ENCODE measurements around the gene CUEDC1.
A peak's percentile ranks its signal among the peaks of the same experiment; 100 is the strongest.
"Not testable (repeated sequence)": the region's sequence is repeated elsewhere in the genome, so short reads cannot be mapped to it uniquely, and the experiment has no call there.

The CUEDC1 gene

DNA sequence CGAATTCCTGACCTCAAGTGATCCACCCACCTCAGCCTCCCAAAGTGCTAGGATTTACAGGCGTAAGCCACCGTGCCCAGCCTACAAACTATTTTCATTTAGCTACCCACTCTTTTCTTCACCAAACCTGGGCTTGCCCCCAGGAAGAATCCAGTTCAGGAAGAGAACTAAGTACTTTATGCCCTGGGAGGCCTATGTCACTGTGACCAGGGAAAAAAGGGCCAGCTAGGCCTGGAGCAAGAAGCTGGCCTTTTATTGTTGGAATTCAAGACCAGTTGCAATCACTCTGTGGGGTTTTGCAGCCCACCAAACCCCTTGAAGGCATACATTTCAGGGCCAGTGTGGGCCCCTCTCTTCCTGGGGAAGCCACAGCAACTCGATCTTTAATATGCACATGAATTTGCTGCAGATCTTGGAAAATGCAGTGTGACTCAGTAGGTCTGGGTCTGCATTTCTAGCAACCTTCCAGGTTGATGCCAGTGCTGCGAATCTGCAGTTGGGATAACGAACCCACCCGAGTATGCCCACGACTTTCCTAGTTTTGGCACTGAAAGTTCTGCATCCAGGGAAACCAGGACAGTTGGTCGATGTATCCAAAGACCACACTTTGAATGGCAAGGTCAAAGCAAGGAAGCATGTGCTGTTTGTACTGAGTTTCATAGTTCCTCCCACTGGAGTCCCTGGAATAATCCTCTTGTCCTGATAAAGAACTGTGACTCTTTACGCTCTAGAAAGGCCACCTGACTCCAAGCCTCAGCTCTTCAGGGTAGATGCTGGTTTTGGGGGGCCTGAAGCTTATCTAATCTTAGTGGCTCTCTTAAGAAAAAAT lies 98.2 kb downstream of the CUEDC1 start:
- no peak for DNase-seq

DNA sequence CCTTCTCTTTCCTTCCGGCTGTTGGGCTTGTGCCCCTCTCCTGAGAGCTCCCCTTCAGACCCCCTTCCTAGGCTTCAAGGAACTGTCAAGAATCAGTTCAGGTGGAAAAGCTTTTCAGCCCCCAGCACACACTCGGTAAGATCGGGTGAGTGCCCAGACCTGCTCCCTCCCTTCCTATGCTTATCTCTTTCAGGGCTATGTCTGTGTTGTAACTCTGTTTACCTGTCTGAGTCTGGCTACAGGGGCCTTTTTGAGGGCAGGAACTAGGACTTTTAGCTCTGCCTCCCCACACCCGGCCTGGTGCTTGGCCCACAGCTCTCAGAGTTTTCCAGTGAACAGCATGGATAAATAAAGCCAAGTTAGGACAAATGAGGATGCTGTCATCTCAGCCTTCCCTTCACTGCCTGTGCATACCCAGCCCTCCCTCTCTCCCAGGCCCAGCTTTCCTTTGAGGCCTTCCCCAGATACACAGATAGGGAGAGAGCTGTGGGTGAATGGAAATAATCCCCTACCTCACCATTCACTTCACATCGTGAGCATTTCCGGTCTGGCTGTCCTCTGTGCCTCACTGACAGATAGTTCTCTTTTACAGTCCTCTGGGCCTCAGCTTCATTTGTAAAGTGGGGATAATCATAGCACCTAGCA lies 99.7 kb downstream of the CUEDC1 start:
- DNase-seq: no peak

DNA sequence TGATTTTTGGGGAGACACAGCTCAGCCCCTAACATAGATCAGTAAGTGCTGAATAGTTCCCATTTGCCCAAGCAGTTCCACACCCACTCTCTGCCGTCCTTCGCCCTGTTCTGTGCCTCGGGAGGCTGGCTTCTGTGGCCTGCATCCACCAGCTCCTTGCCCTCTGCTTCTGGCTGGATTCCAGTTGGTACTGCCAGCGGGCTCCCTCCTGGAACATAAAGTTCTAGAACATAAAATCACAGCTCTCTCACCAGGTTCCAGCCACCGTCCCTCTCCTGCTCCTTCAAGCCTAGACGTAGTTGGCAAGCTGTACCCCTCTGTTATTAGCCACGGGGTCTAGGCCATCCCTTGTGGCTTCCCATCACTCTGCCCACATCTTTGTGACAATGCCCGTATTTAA lies 101.5 kb downstream of the CUEDC1 start:
- no peak for DNase-seq

DNA sequence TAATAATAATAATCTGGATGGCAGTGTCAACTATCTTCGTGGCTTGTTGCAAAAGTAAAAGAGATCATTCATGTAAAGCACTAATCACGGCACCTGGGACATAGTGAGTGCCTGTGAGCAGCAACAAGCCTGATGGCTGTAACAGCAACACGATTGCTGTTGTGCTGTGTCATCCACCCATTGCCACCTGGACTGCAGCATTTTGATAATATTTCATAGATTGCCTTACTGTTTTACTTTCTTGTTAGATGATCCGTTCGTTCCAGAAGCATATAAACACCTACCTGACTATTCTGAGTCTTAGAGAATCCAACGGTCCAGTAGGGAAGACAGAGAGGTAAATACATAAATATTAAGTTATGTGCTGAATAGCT lies 102.3 kb downstream of the CUEDC1 start:
- no peak for DNase-seq

DNA sequence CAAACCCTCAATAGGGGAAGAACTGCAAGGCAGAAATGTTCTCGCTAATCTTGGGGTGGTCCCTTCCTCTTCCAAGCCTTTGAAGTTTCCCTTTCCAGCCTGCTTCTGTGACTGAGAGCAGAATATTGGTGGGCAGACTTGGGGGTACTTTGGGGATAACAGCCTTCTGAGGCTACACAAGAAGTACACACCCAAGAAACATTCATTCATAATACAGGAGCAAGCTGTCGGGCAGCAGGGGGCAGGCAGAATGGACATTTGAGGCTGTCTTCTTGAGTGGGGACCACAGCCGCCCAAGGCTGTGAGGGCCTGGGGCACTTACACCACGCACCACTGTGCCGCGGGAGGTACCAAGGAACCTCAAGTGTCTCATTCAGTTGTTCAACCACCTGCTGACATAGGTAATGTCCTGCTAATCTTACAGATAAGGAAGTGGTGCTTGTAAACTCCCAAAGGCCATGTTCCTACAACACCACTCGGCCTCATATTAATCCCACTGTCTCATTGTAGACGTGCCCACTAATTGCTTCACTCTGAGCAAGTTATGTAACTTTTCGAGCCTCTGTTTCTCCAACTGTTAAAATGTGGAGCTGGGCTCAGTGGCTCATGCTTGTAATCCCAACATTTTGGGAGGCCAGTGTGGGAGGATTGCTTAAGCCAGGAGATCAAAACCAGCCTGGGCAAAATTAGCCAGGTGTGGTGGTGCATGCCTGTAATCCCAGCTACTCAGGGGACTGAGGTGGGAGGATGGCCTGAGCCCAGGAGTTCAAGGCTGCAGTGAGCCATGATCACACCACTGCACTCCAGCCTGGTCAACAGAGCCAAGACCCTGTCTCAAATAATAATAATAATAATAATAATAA lies 102.9 kb downstream of the CUEDC1 start:
- DNase-seq: no peak

DNA sequence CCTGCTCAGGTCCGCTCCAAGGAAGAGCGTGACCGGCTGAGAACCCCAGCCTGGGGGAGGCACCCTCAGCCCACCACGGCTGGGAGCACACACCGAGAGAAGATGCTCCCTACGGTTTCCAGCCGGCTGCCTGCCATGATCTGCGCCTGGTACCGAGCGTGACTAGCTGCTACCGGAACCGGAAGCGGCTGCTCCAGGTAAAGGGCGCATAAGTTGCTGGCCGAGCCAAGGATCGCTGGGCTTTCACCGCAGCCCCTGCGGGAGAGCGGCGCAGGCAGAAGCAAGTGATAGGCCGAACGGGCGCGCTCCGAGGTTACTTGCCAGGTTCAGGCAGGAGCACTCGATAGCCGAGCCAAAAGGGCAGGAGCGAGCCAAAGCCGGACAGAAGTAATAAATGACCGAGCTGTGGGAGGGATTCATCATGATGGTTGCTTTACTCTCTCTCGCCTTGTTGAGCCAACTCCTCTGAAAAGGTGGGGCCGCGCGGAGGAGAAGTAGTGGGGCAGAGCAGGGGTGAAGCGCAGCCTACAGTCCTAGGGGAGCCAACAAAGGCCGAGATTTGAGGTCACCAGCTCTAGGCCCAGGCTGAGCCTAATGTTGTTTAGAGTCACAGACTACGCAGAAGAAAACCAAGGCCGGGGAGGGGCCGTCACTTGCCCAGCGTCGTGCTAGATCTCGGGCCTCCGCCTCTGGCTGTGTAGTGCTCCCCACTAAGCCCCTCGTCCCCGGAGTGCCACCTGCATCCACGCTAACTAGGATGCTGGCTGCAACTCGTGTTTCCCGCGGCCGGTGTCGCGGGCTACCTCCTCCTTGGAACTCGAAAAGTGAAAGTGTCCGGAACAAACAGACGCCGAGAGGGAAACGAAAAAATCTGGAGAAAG lies 105.1 kb downstream of the CUEDC1 start, which contains the start of gene MRPS23:
Gene MRPS23 (minus strand): TSS at position 171 of the 881 bp plus-strand sequence. CDS start 34 bp downstream, at position 137.
- peak; percentile 95 to 96 for DNase-seq

DNA sequence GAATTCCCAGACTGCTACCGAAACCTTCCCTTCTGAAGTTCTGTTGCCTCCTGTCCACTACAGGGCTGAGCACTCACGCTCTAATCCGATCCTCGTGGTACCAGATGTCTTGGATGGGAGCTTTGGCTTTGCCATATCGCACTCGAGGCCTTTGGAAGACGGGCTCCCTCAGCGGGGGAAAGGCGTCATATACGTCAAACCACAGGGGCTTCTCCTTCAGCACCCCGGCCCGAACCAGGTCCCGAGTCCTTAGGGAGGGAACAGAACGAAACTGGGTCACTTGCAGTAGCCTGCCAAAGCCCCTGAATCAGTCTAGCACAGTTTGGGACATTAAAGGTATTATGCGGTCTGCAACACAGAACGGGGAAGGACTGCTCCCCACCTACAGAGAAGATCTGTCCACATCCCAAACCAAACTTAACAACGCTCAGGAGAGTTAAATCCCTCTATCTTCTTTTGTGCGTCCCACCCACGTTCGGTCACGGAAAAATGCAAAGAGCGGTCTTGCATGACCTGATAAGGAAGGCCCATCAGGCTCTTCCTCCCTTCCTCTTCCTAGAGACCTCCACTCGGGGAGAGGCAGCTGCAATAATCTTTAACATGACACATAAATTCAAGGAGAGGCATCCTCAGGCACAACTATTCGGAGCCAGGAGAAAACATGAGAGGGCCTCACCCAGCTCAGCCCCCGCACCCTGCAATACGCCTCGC lies 105.9 kb downstream of the CUEDC1 start:
- no peak for DNase-seq

DNA sequence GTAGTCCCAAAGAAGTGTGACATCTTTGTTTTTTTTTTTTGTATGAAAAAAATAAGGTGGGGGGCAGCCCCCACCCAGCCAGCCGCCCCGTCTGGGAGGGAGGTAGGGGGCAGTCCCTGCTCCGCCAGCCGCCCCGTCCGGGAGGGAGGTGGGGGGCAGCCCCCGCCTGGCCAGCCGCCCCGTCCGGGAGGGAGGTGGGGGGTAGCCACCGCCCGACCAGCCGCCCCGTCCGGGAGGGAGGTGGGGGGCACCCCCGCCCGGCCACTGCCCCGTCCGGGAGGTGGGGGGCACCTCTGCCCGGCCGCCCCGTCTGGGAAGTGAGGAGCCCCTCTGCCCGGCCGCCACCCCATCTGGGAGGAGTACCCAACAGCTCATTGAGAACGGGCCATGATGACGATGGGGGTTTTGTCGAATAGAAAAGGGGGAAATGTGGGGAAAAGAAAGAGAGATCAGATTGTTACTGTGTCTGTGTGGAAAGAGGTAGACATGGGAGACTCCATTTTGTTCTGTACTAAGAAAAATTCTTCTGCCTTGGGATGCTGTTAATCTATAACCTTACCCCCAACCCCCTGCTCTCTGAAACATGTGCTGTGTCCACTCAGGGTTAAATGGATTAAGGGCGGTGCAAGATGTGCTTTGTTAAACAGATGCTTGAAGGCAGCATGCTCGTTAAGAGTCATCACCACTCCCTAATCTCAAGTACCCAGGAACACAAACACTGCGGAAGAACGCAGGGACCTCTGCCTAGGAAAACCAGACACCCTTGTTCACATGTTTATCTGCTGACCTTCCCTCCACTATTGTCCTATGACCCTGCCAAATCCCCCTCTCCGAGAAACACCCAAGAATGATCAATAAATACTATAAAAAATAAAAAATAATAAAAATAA lies 108.9 kb downstream of the CUEDC1 start:
- not testable (repeated sequence) for DNase-seq

DNA sequence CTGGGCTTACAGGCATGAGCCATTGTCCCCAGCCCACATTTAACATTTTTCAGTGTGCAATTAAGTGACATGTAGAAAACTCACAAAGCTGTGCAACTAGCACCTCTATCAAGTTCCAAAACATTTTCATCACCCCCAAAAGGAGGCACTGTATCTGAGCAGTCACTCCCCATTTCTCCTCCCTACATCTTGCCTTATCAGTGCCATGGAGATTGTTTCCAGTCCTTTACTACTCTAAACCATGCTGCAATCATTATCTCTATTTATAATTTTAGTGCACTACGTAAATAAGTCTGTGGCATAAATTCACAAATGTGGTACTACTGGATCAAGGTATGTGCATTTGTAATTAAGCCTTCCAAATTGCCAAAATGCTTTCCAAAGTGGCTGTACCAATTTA lies 112.9 kb downstream of the CUEDC1 start:
- no peak for DNase-seq

DNA sequence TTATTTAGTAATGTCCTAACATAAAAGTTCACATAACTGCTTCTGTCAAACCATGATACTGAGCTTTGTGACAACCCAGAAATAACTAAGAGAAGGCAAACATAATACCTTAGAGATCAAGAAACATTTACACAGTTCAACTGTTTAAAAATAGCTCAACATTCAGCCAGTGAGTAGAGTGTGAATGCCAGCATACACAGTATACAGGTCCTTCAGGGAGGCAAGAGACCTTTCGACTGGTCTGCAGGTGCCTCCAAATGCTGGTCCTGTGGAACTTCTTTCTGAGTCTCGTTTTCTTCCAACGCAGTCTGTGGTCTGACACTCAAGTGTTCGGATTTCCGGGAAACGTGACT lies 115.7 kb downstream of the CUEDC1 start:
- DNase-seq: no peak

DNA sequence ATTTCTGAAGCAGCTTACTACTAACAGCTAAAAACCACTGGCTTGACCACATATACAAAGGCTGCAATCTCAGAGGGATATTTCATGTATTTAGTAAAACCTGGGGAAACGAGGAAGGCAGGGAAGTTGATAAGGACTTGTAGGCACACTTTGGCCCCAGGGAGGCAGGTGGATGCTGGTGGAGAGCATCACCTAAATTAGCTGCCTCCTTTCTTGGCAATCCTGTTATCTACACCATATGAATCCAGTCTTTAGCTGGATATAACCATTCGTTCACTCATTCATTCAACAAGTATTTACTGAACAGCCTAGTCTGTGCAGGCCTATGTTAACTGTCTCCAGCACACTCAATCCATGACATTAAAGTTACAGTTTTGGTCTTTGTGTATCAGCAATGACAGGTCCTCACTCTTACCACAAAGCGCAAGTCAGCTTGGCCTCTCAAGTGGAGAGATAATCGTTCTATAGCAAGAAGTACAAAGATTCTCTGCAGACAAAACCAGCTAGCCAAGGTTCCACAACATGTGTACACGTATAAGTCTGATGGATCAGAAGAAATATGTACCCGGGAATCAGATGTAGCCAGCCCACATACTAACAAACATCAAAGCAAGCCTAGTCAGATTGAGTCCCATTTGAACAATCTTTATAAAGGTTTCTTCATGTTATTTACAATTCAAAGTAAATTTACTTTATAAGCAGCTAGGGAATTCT lies 116.2 kb downstream of the CUEDC1 start:
- no peak for DNase-seq

DNA sequence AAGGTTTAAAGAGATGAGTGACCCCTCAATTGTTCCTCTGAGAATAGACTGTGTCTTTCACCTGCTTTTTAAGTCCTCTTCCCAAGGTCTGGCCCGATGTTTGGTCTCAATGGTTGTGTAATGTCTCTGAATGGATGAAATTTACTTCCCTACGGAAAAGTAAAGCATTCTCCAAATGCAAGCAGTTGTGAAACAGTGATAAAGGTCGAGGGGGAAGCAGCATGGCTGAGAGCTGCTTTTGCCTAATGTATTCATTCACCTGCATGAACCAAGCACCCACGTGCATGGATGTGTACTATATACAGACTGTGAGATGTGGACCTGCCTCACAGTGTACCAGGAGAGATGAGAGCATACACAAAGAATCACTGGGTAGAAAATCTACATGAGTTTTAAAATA lies 116.8 kb downstream of the CUEDC1 start:
- no peak for DNase-seq

DNA sequence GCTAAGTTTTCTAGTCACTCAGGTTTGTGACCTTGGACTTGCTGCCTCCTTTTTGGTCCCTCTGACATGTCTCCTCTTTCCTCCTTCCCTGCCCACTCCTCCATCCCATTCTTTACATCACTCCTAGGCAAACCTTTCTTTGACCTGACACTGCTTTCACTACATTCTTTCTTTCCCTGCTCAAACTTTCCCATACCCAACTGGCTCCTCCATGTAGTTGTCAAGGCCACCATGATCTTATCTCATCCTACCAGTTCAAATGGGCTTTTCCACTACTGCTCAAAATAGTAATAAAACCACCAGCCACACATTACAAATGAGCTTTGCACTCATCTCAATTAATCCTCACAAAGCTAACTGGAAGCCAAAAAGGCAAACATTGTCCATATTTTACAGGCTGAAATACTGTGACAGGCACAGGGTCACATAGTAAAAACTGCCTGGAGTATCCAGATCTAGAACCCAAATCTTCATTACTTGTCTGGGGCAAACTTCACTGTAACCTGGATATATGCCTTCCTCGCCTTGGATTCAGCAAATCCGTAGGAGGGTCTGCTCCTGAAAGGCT lies 119.8 kb downstream of the CUEDC1 start:
- no peak for DNase-seq

DNA sequence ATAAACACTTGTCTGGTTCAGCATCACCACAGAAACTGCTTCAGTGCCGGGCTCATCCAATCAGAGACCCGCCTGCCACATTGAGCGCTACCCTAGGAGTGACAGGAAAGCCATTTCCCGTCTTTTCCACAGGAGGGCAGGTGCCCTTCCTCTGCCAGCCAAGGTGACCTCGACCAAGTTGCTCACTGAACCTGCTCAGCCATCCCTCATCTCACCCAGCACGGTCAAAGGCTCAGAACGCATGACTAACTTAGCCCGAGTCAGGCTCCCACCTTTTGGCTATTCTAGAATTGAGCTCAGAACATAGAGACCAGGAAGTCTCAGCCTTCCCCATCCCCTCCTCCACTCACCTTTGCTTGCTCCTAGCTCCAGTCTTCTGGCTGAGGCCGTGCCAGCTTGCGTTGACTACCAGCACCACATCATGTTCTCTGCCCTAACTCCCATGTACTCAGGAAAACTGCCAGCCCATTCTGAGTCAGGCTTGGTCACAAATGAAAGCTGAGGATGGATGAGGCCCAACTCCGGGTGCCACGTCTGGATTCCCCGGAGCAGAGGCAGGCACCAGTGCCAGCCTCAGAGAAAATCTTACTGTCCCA lies 121.0 kb downstream of the CUEDC1 start:
- no peak for DNase-seq

DNA sequence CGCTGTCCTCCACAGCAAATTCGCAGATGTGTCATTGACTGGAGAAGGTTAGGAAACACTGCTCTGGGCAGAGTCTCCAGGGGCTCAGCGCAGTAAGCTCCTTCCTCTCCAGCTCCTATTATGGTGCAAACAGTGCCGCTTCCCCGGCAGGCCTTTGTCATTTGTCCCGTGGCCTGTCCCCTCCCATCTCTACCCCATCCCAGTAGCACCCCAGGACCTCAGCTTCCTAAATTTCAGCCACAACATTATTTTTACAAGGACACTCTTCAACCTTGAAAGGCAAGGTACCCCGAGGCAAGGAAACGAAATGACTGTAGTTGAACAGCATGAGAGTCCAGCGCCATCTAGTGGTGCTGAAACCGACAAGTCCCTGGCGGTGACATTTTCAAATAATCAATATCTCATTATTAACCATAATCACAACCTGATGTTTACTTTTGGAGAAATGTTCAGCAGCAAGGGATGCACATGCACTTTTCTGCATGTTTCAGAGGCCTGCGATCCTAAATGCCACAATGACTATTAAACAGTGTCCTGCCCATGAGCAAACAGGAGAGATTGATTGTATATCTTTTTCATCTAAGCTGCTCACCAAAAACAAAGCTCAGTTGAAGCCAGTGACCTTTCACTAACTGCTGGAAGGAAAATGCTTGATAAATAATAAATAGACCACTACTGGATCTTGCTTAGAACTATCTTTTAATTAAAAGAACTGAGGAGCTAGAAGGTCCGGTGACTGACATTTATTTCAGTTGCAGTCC lies 121.9 kb downstream of the CUEDC1 start:
- peak in 1 of 2 experiments; percentile 25 for DNase-seq

DNA sequence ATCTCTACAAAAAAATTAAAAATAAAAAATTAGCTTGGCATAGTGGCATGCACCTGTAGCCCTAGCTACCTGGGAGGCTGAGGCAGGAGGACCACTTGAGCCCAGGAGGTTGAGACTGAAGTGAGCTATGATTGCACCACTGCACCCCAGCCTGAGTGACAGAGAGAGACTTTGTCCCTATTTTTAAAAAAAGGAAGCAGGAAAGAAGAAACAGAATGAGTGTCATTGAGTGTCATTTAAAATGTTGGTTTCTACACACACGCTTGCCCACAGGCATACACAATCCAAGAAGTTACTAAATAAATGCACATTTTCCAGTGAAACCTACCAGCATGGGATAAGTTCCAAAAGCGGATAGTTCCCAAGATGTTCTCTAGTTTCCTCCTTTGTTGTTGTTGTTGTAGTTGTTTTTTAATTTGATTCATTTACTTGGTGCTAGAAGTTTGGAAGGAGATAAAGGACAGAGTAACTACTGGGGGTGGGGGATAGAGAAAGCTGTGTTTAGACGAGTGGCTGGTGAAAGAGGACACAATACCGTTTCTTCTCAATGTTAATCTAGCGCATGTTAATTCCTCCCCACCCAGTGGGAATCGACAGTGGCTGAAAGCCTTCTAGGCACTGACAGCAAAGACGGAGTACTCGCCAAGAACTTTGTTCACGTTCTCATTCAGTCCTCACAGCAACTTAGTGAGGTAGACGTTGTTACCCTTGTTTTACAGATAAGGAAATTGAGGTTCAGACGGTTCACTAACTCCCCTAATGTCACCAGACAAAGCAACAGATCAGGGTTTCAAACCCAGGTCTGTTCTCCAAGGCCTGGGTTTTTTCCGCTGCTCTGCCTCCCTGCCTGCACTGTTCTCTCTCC lies 122.7 kb downstream of the CUEDC1 start:
- no peak for DNase-seq

DNA sequence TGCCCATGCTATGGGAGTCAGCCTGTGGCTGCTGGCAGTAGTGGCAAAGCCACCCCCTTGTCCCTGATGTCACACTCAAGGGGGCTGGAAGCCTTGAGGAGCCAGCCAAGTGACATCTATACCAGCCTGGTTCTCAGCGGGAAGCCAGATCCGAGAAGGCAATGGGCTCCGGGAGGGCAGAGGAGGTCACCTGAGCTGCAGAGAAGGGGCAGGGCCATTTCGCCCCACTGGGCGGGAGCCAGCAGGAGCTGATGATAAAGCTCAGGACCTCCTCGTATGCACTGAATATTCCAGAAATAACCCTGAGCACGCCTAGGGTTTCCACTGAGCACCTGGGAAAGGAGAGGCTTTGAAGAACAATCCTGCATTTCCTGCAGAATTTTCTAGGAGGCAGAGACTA lies 124.3 kb downstream of the CUEDC1 start:
- DNase-seq: no peak
